Mesothelial cell of epicardium (in vitro differentiated cells): Measurements from ENCODE around the gene KRTAP9-1. TPM values are rescaled to one million over a fixed set of nuclear protein-coding genes. Genes with fewer than 3 reads are reported as not detected.
"Not testable (repeated sequence)": the region's sequence is repeated elsewhere in the genome, so short reads cannot be mapped to it uniquely, and the experiment has no call there.

Experiments used
- DNase-seq, 2 experiments: peaks; one replicate each; pipeline ENCODE4 v3.0.0; 2021; ENCODE audit warnings: low spot score in 2 of 2; ENCODE audit not compliant: unreplicated experiment in 2 of 2
- H3K27ac Mint-ChIP-seq: 2 replicates; pipeline ENCODE4 v1.8.0; 2021; ENCODE audit warnings: mixed read lengths
- H3K27me3 Mint-ChIP-seq: 2 replicates; pipeline ENCODE4 v1.8.0; 2021; ENCODE audit warnings: low read depth, mixed read lengths
- H3K36me3 Mint-ChIP-seq: 2 replicates; pipeline ENCODE4 v1.8.0; 2021; ENCODE audit warnings: mixed read lengths
- H3K4me1 Mint-ChIP-seq: 2 replicates; pipeline ENCODE4 v1.8.0; 2021; ENCODE audit warnings: mixed read lengths
- H3K4me3 Mint-ChIP-seq: 2 replicates; pipeline ENCODE4 v1.8.0; 2021; ENCODE audit warnings: mild to moderate bottlenecking, moderate library complexity, mixed read lengths
- H3K9me3 Mint-ChIP-seq: 2 replicates; pipeline ENCODE4 v1.8.0; 2021; ENCODE audit warnings: mixed read lengths
- CTCF ChIP-seq: fragments of 200-600 bp; sonication (generic); IDR thresholded peaks from one replicate; pipeline ENCODE4 v1.5.0; 2021; ENCODE audit warnings: antibody characterized with exemption; ENCODE audit not compliant: unreplicated experiment
- total RNA-seq: library from RNA; stranded (reverse); gene quantifications from 3 replicates; pipeline ENCODE4 v1.2.1, GENCODE V29; 2021

The KRTAP9-1 gene
- total RNA-seq, 1 donor from 2014 or later = not detected

- Mint-ChIP-seq H3K4me3 (no peak overlapping the region), H3K27ac (no peak overlapping the region)
These were observed 42.0 kb downstream of the KRTAP9-1 start for GRCh38 chr17:41231731-41232130.

GRCh38 chr17:41232399-41233105 is 42.9 kb downstream of the KRTAP9-1 start, which contains the start of gene KRTAP9-3:
Gene KRTAP9-3, plus strand, starts transcription at chr17:41232449. Its CDS starts 53 bp downstream, at chr17:41232502.
- H3K9me3 Mint-ChIP-seq, H3K27ac Mint-ChIP-seq, H3K4me3 Mint-ChIP-seq, H3K36me3 Mint-ChIP-seq, H3K4me1 Mint-ChIP-seq, DNase-seq: not testable (repeated sequence)
- peaks cover 23% of the 10 kb centered on the region for H3K27me3 Mint-ChIP-seq

More at GRCh38 chr17:41231731-41232130, 42.0 kb downstream of the KRTAP9-1 start:
- no peak for DNase-seq
- peaks cover 9% of the 10 kb centered on the region for H3K4me1 Mint-ChIP-seq
- H3K27me3 Mint-ChIP-seq = peaks cover 23% of the 10 kb centered on the region
- no peaks in the 10 kb centered on the region for H3K36me3 Mint-ChIP-seq
- no peak for TF ChIP-seq CTCF
- H3K9me3 Mint-ChIP-seq = peaks cover 6% of the 10 kb centered on the region

GRCh38 chr17:41237116-41237515 is 47.4 kb downstream of the KRTAP9-1 start:
- H3K9me3 Mint-ChIP-seq = peaks cover 14% of the 10 kb centered on the region
- H3K27me3 Mint-ChIP-seq = peaks cover 25% of the 10 kb centered on the region
- H3K27ac Mint-ChIP-seq, H3K4me3 Mint-ChIP-seq, H3K36me3 Mint-ChIP-seq, DNase-seq, H3K4me1 Mint-ChIP-seq: not testable (repeated sequence)

- H3K27ac Mint-ChIP-seq, DNase-seq, H3K4me3 Mint-ChIP-seq, H3K36me3 Mint-ChIP-seq, H3K4me1 Mint-ChIP-seq: not testable (repeated sequence)
- Mint-ChIP-seq H3K27me3 (peaks cover 24% of the 10 kb centered on the region), H3K9me3 (peaks cover 23% of the 10 kb centered on the region)
These were observed 48.3 kb downstream of the KRTAP9-1 start, which contains the start of gene KRTAP9-8 for GRCh38 chr17:41237949-41238437. Gene KRTAP9-8, plus strand, starts transcription at chr17:41237999. Its CDS starts 53 bp downstream, at chr17:41238052.

Other genes with a start within 250 kb of the KRTAP9-1 start
- not detected in 3 replicates for gene KRT39, start 222.9 kb upstream of the KRTAP9-1 start, total RNA-seq
- 0.16 TPM in 1 of 3 replicates, not detected in the others for gene KRT40, start 205.6 kb upstream of the KRTAP9-1 start, total RNA-seq
- gene KRTAP3-3, start 195.7 kb upstream of the KRTAP9-1 start, total RNA-seq = not detected in 3 replicates
- gene KRTAP3-2, start 190.0 kb upstream of the KRTAP9-1 start, total RNA-seq = not detected in 3 replicates
- gene KRTAP3-1, start 180.8 kb upstream of the KRTAP9-1 start, total RNA-seq = 0.41 to 1.3 TPM (median 0.95 TPM) in 3 replicates
- gene KRTAP1-5, start 162.7 kb upstream of the KRTAP9-1 start, total RNA-seq = not detected in 3 replicates
- not detected in 3 replicates for gene KRTAP1-4, start 159.7 kb upstream of the KRTAP9-1 start, total RNA-seq
- gene KRTAP1-3, start 155.0 kb upstream of the KRTAP9-1 start, total RNA-seq = not detected in 3 replicates
- not detected in 3 replicates for gene KRTAP1-1, start 148.4 kb upstream of the KRTAP9-1 start, total RNA-seq
- not detected in 3 replicates for gene KRTAP2-1, start 142.6 kb upstream of the KRTAP9-1 start, total RNA-seq
- not detected in 3 replicates for gene KRTAP2-2, start 134.7 kb upstream of the KRTAP9-1 start, total RNA-seq
- gene KRTAP2-3, start 129.8 kb upstream of the KRTAP9-1 start, total RNA-seq = 0.45 to 0.91 TPM (median 0.69 TPM) in 3 replicates
- gene KRTAP2-4, start 124.0 kb upstream of the KRTAP9-1 start, total RNA-seq = not detected in 3 replicates
- gene KRTAP4-7, start 105.7 kb upstream of the KRTAP9-1 start, total RNA-seq = not detected in 3 replicates
- gene KRTAP4-8, start 91.7 kb upstream of the KRTAP9-1 start, total RNA-seq = not detected in 3 replicates
- gene KRTAP4-16, start 87.7 kb upstream of the KRTAP9-1 start, total RNA-seq = not detected in 3 replicates
- not detected in 3 replicates for gene KRTAP4-9, start 84.5 kb upstream of the KRTAP9-1 start, total RNA-seq
- not detected in 3 replicates for gene KRTAP4-11, start 71.5 kb upstream of the KRTAP9-1 start, total RNA-seq
- not detected in 3 replicates for gene KRTAP4-12, start 65.7 kb upstream of the KRTAP9-1 start, total RNA-seq
- not detected in 3 replicates for gene KRTAP4-6, start 49.3 kb upstream of the KRTAP9-1 start, total RNA-seq
- gene KRTAP4-5, start 40.1 kb upstream of the KRTAP9-1 start, total RNA-seq = not detected in 3 replicates
- gene KRTAP4-4, start 29.1 kb upstream of the KRTAP9-1 start, total RNA-seq = not detected in 3 replicates
- not detected in 3 replicates for gene KRTAP4-3, start 21.7 kb upstream of the KRTAP9-1 start, total RNA-seq
- not detected in 3 replicates for gene KRTAP4-2, start 11.7 kb upstream of the KRTAP9-1 start, total RNA-seq
- gene KRTAP4-1, start 5.0 kb upstream of the KRTAP9-1 start, total RNA-seq = not detected in 3 replicates
- gene KRTAP9-2, start 36.8 kb downstream of the KRTAP9-1 start, total RNA-seq = not detected in 3 replicates
- not detected in 3 replicates for gene KRTAP9-3, start 42.6 kb downstream of the KRTAP9-1 start, total RNA-seq
- not detected in 3 replicates for gene KRTAP9-8, start 48.1 kb downstream of the KRTAP9-1 start, total RNA-seq
- not detected in 3 replicates for gene KRTAP9-4, start 59.8 kb downstream of the KRTAP9-1 start, total RNA-seq
- gene KRTAP9-9, start 65.5 kb downstream of the KRTAP9-1 start, total RNA-seq = not detected in 3 replicates
- not detected in 3 replicates for gene KRTAP9-6, start 75.5 kb downstream of the KRTAP9-1 start, total RNA-seq
- gene KRTAP9-7, start 85.8 kb downstream of the KRTAP9-1 start, total RNA-seq = not detected in 3 replicates
- not detected in 3 replicates for gene KRTAP29-1, start 113.0 kb downstream of the KRTAP9-1 start, total RNA-seq
- gene KRTAP16-1, start 119.4 kb downstream of the KRTAP9-1 start, total RNA-seq = not detected in 3 replicates
- gene KRTAP17-1, start 125.8 kb downstream of the KRTAP9-1 start, total RNA-seq = not detected in 3 replicates
- not detected in 3 replicates for gene KRT33A, start 160.9 kb downstream of the KRTAP9-1 start, total RNA-seq
- gene KRT33B, start 179.9 kb downstream of the KRTAP9-1 start, total RNA-seq = not detected in 3 replicates
- not detected in 3 replicates for gene KRT34, start 192.4 kb downstream of the KRTAP9-1 start, total RNA-seq
- gene KRT31, start 207.7 kb downstream of the KRTAP9-1 start, total RNA-seq = not detected in 3 replicates
- gene KRT37, start 234.7 kb downstream of the KRTAP9-1 start, total RNA-seq = not detected in 3 replicates